ENCODE data around the gene BNIP2.

GRCh38 chr15:59699810-59700431 lies 10.8 kb upstream of the BNIP2 start:
- TF ChIP-seq CTCF (IDR thresholded peaks at IDR 0.05) (no peak), POLR2A (IDR thresholded peaks at IDR 0.05) (no peak)
